ENCODE results near the gene FSTL5. TPM values are rescaled to one million over a fixed set of nuclear protein-coding genes. Genes with fewer than 3 reads are reported as not detected.

The FSTL5 gene
- total RNA-seq, 3 donors from 2014 or later (not counting 1 experiment from before 2014, with no cell fraction given): not detected

GRCh38 chr4:161926033-161926828, 237.6 kb downstream of the FSTL5 start:
- ATAC-seq (no peak), DNase-seq (no peak)
- peaks cover 11 to 12% of the 10 kb centered on the region in 2 donors for H3K9me3 Mint-ChIP-seq
- Histone ChIP-seq H3K9me3 (ENCODE audit: control insufficient read depth, insufficient read depth, low read length) (no peaks in the 10 kb centered on the region), H3K4me1 (ENCODE audit: control insufficient read depth, insufficient read depth, low read length) (no peaks in the 10 kb centered on the region), H3K27me3 (ENCODE audit: control insufficient read depth, insufficient read depth, low read length) (no peaks in the 10 kb centered on the region), H3K36me3 (ENCODE audit: control insufficient read depth, insufficient read depth, low read length) (no peaks in the 10 kb centered on the region), H3K27ac (ENCODE audit: low read length) (no peak overlapping the region), H3K4me3 (ENCODE audit: low read length) (no peak overlapping the region)
- no peak for TF ChIP-seq CTCF (IDR thresholded peaks at IDR 0.05)
- intact Hi-C loops (cut with micrococcal nuclease): no loop called here
- 98% methylated on average over 4 of the region's 6 CpGs for WGBS (ENCODE audit: insufficient coverage)
- no peaks in the 10 kb centered on the region for H3K27me3 Mint-ChIP-seq (ENCODE audit: low read depth in 2 of 2)
- no peak overlapping the region for H3K27ac Mint-ChIP-seq
- no peaks in the 10 kb centered on the region for H3K36me3 Mint-ChIP-seq
- no peak overlapping the region for H3K4me3 Mint-ChIP-seq
- no peaks in the 10 kb centered on the region for H3K4me1 Mint-ChIP-seq

- Mint-ChIP-seq H3K27me3 (ENCODE audit: low read depth in 2 of 2) (no peaks in the 10 kb centered on the region), H3K36me3 (no peaks in the 10 kb centered on the region), H3K4me3 (no peak overlapping the region), H3K27ac (no peak overlapping the region), H3K9me3 (peaks cover 3 to 6% of the 10 kb centered on the region in 2 donors), H3K4me1 (no peaks in the 10 kb centered on the region)
- TF ChIP-seq CTCF (IDR thresholded peaks at IDR 0.05): no peak
- no peak overlapping the region for H3K27ac ChIP-seq (ENCODE audit: low read length)
- DNase-seq: no peak
- 48% methylated on average over 2 of the region's 3 CpGs for WGBS (ENCODE audit: insufficient coverage)
- H3K4me3 ChIP-seq (ENCODE audit: low read length): no peak overlapping the region
- H3K36me3 ChIP-seq (ENCODE audit: control insufficient read depth, insufficient read depth, low read length): no peaks in the 10 kb centered on the region
- no peaks in the 10 kb centered on the region for H3K4me1 ChIP-seq (ENCODE audit: control insufficient read depth, insufficient read depth, low read length)
- intact Hi-C loops (cut with micrococcal nuclease): no loop called here
- ATAC-seq: no peak
- no peaks in the 10 kb centered on the region for H3K27me3 ChIP-seq (ENCODE audit: control insufficient read depth, insufficient read depth, low read length)
- no peaks in the 10 kb centered on the region for H3K9me3 ChIP-seq (ENCODE audit: control insufficient read depth, insufficient read depth, low read length)
Measured at GRCh38 chr4:161920304-161921052, 243.3 kb downstream of the FSTL5 start.

GRCh38 chr4:161919442-161920220, 244.2 kb downstream of the FSTL5 start:
- no peak overlapping the region for H3K4me3 Mint-ChIP-seq
- intact Hi-C loops (cut with micrococcal nuclease): no loop called here
- no peak overlapping the region for H3K27ac Mint-ChIP-seq
- DNase-seq (no peak), ATAC-seq (no peak)
- peaks cover 6% of the 10 kb centered on the region in 2 donors for H3K9me3 Mint-ChIP-seq
- no peaks in the 10 kb centered on the region for H3K4me1 Mint-ChIP-seq
- H3K9me3 ChIP-seq (ENCODE audit: control insufficient read depth, insufficient read depth, low read length): no peaks in the 10 kb centered on the region
- TF ChIP-seq CTCF (IDR thresholded peaks at IDR 0.05): no peak
- no peak overlapping the region for H3K27ac ChIP-seq (ENCODE audit: low read length)
- H3K36me3 Mint-ChIP-seq: no peaks in the 10 kb centered on the region
- no peaks in the 10 kb centered on the region for H3K27me3 ChIP-seq (ENCODE audit: control insufficient read depth, insufficient read depth, low read length)
- H3K4me3 ChIP-seq (ENCODE audit: low read length): no peak overlapping the region
- no peaks in the 10 kb centered on the region for H3K27me3 Mint-ChIP-seq (ENCODE audit: low read depth in 2 of 2)
- 57% methylated on average over 2 of the region's 3 CpGs for WGBS (ENCODE audit: insufficient coverage)
- no peaks in the 10 kb centered on the region for H3K36me3 ChIP-seq (ENCODE audit: control insufficient read depth, insufficient read depth, low read length)
- H3K4me1 ChIP-seq (ENCODE audit: control insufficient read depth, insufficient read depth, low read length): no peaks in the 10 kb centered on the region
